ENCODE data around the gene DECR2.
A peak's percentile ranks its signal among the peaks of the same experiment; 100 is the strongest.
"Not testable (repeated sequence)": the region's sequence is repeated elsewhere in the genome, so short reads cannot be mapped to it uniquely, and the experiment has no call there.

Gene DECR2

DNA sequence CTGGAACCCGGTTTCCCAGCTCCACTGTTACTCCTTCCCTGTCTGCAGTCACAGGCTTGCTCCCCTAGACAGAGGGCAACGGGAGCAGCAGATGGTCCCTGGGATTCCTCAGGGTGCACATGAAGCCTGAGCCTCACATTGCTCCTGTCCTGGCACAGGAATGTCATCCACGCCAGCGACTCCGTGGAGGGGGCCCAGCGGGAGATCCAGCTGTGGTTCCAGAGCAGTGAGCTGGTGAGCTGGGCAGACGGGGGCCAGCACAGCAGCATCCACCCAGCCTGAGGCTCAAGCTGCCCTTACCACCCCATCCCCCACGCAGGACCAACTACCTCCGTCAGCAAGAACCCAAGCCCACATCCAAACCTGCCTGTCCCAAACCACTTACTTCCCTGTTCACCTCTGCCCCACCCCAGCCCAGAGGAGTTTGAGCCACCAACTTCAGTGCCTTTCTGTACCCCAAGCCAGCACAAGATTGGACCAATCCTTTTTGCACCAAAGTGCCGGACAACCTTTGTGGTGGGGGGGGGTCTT is 1.6 kb upstream of the DECR2 start:
- no peak for DNase-seq (ENCODE audit: low read depth)

- no peak for DNase-seq (ENCODE audit: low read depth)
These were observed 3.3 kb downstream of the DECR2 start for GRCh38 chr16:404971-405486.

DNA sequence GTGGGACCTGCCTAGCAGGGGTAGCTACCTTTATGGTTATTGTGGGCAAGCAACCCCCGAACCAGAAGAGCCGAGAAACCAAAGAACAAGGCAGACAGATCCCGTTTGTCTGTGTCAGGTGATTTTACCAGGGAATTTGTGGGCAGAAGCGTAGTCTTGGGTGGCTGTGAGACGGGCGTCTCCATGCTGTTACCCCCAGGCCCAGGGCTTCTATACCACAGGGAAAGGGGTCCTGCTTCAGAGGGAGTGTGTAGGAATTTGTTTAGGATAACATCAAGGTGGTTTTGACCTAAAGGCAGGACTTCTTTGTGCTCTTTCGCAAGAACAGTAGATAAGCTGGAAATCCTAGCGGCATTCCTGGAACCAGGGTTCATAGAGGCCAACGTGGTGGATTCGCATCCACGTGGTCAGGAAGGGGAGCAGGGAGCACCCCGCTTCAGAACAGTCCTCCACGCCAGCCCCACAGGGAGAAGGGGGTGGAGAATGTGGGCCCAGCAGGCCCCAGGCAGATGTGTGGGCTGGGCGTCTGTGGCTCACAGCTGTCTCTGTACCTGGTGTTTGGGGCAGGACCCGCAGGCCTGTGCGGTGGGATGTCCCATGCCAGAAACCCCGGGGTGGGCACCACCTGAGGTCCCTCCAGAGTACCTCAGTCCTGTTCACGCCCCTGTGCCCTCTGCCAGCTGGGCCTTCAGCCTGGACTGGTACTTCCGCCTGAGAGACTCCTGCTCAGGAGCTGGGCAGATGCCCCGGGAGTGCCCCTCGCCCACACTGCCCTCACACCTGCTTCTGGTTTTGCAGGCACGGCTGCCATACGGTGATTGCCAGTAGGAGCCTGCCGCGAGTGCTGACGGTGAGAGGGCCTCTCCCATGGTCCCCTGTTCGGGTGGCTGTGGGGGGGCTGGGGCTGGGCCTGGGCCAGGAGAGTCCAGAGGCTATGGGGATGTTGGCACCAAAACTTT is 4.1 kb downstream of the DECR2 start:
- DNase-seq (ENCODE audit: low read depth): no peak

DNA sequence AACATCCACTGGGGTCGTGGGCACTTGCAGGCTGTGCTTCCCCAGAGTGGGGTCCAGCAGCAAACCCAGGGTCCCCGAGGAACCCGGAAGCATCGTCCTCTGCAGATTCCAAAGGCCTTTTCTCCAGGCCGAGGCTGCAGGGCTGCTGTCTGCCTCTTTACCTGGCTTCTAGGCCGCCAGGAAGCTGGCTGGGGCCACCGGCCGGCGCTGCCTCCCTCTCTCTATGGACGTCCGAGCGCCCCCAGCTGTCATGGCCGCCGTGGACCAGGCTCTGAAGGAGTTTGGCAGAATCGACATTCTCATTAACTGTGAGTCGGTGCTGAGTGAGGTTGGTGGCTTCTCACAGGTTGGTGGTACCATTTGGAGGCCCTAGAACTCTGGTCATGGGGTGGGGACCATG is 5.6 kb downstream of the DECR2 start:
- DNase-seq (ENCODE audit: low read depth): no peak

DNA sequence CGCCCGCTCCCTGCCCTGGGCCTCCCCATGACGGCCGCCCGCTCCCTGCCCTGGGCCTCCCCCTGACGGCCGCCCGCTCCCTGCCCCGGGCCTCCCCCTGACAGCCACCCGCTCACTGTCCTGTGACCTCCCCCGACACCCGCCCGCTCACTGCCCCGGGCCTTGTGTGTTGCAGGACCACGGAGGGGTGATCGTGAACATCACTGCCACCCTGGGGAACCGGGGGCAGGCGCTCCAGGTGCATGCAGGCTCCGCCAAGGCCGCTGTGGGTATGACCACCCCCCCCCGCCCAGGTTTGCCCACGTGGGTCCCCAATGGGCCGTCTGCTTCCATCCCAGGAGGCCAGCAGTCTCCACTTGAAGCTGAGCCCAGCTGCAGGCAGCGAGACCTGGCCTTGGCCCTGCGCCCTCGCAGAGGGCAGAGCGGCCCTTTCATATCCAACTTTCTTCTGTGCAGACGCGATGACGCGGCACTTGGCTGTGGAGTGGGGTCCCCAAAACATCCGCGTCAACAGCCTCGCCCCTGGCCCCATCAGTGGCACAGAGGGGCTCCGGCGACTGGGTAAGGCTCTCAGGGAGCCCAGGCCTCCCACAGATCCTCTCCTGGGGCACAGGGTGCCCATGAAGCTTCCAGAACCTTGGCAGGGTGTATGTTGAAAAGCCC is 9.0 kb downstream of the DECR2 start:
- DNase-seq (ENCODE audit: low read depth): no peak

GRCh38 chr16:411576-412265 is 10.0 kb downstream of the DECR2 start:
- DNase-seq (ENCODE audit: low read depth): no peak

DNA sequence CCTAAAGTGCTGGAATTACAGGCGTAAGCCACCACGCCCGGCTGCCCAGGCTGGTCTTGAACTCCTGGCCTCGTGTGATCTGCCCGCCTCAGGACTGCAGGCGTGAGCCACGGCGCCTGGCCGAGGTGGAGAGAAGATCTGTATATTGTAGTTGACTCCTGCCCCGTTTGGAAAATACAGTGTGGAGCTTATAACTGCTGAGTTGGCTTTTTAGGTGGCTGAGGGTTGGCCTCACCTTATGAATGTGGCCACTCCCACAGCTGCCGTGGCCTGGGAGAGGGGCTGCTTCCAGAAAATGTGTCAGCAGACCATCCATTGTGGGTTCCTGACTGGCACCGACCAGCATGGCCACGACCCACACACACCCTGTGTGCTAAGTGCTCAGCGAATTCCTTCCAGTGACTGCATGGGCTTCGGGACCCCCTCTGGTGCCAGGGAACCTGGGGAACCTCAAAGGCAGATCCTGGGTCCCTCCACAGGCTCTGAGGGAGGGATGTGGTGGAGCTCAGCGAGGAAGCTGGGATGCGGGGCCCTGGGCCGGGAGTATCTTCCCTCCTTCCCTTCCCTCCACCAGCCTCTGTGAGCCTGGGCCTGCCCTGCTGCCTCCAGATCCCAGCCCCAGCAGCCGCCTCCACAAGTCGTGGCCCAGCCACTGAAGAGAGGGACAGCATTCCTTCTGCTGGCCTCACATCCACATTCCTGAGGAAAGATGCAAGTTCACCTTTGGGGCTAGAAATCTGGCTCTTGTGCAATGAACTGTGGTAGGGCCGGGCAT is 12.9 kb downstream of the DECR2 start:
- no peak for DNase-seq (ENCODE audit: low read depth)

DNA sequence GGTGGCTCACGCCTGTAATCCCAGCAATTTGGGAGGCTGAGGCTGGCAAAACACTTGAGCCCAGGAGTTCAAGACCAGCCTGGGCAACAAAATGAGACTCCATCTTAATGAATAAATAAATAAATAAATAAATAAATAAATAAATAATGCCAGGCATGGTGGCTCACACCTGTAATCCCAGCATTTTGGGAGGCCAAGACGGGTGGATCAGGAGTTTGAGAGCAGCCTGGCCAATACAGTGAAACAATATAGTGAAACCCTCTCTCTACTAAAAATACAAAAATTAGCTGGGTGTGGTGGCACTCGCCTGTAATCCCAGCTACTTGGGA is 13.4 kb downstream of the DECR2 start:
- DNase-seq (ENCODE audit: low read depth): not testable (repeated sequence)

DNA sequence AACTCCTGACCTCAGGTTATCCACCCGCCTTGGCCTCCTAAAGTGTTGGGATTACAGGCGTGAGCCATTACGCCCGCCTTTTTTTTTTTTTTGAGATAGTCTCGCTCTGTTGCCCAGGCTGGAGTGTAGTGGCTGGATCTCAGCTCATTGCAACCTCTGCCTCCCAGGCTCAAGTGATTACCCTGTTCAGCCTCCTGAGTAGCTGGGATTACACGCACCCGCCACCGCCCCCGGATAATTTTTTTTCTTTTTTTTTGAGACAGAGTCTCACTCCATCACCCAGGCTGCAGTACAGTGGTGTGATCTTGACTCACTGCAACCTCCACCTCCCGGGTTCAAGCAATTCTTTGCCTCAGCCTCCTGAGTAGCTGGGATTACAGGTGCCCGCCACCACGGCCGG is 20.5 kb downstream of the DECR2 start:
- not testable (repeated sequence) for DNase-seq (ENCODE audit: low read depth)

- DNase-seq (ENCODE audit: low read depth): peak; percentile 92
These were observed 22.4 kb downstream of the DECR2 start for GRCh38 chr16:424033-424622.

GRCh38 chr16:424623-425081 is 23.0 kb downstream of the DECR2 start:
- peak; percentile 51 for DNase-seq (ENCODE audit: low read depth)

DNA sequence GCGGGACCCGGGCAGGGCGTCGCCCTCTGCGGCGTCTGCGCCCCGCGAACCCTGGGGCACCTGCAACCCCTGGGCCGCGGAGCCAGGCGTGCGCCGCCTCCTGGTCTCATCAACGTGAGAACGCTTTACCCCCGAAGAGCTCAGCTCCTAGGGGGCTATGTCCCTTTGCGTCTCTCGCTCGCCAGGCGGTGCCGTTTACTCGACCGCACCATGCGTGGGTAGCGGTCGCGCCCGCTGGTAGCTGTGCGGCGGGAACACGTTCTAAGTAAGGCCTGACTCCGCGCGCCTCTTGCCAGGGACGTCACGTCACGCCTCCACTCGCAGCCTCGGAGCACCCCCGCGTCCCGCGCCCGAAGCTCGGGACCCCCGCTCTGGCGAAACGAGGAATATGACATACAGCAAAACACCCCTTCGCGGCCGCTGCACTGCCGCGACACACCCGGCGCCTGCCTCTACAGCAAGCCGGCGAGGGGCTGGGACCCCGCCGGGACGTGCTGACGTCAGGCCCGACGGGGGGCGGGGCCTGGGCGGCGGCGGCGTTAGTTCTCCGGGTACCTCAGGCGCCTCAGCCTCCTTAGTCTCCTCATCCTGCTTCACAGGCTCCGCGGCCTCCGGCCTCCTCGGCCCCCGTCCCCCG is 23.5 kb downstream of the DECR2 start, which contains the start of gene RAB11FIP3:
Gene RAB11FIP3 (plus strand): TSS at position 568 of the 637 bp plus-strand sequence. CDS start 358 bp downstream, outside the sequence.
- DNase-seq (ENCODE audit: low read depth): peak; percentile 81

- no peak for DNase-seq (ENCODE audit: low read depth)
These were observed 24.0 kb downstream of the DECR2 start for GRCh38 chr16:425740-426114.

DNA sequence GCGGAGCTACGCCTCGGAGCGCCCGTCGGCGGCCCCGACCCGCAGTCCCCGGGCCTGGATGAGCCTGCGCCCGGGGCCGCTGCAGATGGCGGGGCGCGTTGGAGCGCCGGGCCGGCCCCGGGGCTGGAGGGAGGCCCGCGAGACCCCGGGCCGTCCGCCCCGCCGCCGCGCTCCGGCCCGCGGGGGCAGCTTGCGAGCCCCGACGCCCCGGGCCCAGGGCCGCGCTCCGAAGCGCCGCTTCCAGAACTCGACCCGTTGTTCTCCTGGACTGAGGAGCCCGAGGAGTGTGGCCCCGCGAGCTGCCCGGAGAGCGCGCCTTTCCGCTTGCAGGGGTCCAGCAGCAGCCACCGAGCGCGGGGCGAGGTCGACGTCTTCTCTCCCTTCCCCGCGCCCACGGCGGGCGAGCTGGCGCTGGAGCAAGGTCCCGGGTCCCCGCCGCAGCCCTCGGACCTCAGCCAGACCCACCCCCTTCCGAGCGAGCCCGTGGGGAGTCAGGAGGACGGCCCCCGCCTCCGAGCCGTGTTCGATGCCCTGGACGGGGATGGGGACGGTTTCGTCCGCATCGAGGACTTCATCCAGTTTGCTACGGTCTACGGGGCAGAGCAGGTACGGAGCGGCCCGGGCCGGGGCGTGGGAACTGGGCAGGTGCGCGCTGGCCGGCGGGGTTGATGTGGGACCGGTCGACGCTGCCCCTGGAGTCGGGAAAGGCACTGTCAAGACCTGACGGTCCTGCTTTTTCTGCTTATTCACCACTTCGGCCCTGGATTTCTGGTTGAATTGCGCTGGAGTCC is 24.6 kb downstream of the DECR2 start:
- DNase-seq (ENCODE audit: low read depth): peak; percentile 38

GRCh38 chr16:426906-427249 is 25.2 kb downstream of the DECR2 start:
- no peak for DNase-seq (ENCODE audit: low read depth)

GRCh38 chr16:427250-427649 is 25.6 kb downstream of the DECR2 start:
- DNase-seq (ENCODE audit: low read depth): no peak

DNA sequence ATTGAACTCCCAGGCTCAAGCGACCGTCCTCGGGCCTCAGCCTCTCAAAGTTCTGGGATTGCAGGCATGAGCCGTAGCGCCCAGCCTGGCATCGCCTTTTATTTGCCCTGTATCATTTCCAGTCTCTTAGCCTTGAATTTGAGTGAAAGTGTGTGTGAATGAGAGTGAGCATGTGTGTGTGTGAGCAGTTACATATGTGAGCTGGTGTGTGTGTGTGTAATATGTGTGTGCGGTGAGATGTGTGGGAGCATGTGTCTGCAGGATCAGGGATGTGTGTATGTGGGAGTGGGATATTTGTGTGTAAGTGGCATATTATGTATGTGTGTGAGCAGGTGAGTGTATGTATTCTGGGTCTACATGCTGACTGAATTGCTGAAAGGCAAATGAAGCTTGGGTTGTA is 29.2 kb downstream of the DECR2 start:
- no peak for DNase-seq (ENCODE audit: low read depth)

GRCh38 chr16:440627-441026 is 38.9 kb downstream of the DECR2 start:
- no peak for DNase-seq (ENCODE audit: low read depth)

DNA sequence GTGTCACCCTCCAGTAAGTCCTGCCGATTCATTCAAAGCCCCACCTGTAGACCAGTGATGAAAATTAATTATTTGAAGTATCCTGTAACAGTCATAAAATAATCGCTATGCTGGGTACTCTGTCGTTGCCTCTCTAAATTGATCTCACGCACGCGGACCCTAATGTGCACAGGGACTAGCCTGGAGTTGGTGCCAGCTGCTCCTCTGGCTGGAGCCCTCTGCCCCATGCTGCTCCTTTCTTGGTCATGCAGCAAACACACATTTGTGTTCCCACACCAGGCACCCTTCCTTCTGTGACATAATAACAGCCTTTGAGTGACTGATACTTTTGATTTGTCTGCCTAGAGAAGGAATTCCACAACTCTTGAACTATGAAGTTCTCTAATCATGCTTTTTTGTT is 39.8 kb downstream of the DECR2 start:
- DNase-seq (ENCODE audit: low read depth): no peak

DNA sequence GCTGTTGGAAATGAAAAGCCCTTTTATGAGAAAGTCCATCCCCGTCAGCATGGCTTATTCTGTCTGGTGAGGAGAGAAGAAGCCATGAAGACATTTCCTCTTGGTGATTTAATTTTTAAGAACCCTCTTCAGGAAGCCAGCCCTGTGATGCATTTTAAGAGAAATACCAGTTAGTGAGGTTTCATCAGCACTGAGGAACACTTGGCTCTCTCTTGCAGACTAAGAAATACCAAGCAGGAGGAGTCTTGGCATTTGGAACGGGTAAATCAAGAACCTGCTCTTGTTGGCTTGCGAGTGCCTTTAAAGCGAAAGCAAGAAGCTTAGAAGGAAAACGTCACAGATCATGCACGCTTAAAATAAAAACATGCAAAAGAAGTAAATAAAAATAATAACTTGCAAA is 41.3 kb downstream of the DECR2 start:
- no peak for DNase-seq (ENCODE audit: low read depth)
